ENCODE results near the gene CHMP3.

GRCh38 chr2:86543335-86543734 lies 19.9 kb downstream of the CHMP3 start:
- TF ChIP-seq CTCF (IDR thresholded peaks at IDR 0.05; ENCODE audit: borderline replicate concordance, extremely low read depth, low read length, poor library complexity, severe bottlenecking) (no peak), EZH2 (IDR thresholded peaks at IDR 0.05; ENCODE audit: borderline replicate concordance, low read depth, low read length, severe bottlenecking) (no peak)
